ENCODE results near the gene SLC46A2.
A peak's percentile ranks its signal among the peaks of the same experiment; 100 is the strongest.

Gene SLC46A2

GRCh38 chr9:112856843-112857242 is 33.8 kb downstream of the SLC46A2 start:
- peak; percentile 12 for DNase-seq

GRCh38 chr9:112856200-112856599 is 34.5 kb downstream of the SLC46A2 start:
- DNase-seq = no peak

GRCh38 chr9:112854657-112855056 is 36.0 kb downstream of the SLC46A2 start:
- DNase-seq = no peak

DNA sequence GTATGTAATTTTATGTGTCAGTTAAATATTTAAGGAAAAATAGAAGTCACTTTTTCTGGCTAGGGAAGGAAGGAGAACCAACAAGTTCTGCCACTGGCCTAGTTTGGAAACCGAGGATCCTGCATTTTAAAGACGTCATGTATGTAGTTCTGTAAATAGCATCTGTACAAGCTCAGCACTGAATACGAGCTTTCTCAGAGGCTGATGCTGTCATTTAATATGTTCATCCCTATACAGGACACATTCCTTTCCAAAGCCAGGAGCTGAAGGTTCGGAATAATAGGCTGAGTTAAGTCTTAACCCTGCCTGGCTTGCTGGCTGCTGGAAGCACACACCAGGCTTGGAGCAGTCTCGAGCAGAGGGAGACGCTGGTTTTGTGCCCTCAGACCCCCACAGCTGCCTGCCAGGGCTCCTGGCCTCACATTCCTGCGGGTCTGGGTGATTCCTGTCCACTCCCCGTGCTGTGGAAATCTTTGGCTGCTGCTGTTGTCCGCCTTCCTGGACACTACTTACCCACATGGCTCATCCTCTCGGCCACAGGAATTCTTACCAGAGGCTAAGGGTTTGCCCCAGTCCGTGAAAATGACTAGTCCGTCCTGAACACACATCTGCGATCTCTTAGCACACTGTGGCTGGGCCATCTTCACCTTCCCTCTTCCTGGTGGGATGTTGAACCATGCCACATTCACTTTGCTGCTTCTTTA is 36.6 kb downstream of the SLC46A2 start:
- DNase-seq = no peak

GRCh38 chr9:112852741-112853504 is 37.8 kb downstream of the SLC46A2 start:
- DNase-seq = no peak

GRCh38 chr9:112850840-112851239 is 39.8 kb downstream of the SLC46A2 start:
- no peak for DNase-seq

DNA sequence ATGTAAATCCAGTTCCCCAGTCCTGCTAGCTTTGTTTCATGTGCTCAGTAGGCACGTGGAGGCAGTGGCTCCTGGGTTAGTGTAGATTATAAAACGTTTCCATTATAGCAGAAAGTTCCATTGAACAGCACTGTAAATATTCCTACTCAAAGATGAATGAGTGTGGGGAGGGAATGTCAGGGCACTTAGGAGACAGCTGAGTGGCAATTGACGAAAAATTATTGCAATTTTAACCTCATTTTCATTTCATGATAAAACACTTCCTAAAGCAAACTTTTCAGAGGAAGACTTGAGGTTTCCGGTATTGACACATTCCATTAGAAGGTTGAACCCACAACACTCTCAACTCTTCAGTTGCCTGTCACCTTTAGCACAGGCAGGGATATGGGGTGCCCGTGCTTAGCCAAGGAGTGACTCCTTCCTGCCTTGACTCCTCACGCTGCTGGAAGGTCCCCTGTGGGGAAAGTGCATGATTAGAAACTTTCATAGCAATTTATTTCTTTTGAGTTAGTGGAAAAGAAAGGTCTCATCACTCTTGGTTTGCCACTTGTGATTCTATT is 41.2 kb downstream of the SLC46A2 start:
- DNase-seq = no peak

- peak; percentile 35 for DNase-seq
Measured at GRCh38 chr9:112848316-112849151, 42.1 kb downstream of the SLC46A2 start.

GRCh38 chr9:112846528-112847488 is 43.9 kb downstream of the SLC46A2 start:
- no peak for DNase-seq

GRCh38 chr9:112844771-112845542 is 45.7 kb downstream of the SLC46A2 start:
- DNase-seq = peak; percentile 67

GRCh38 chr9:112842555-112842954 is 48.1 kb downstream of the SLC46A2 start:
- no peak for DNase-seq

- DNase-seq = no peak
Measured at GRCh38 chr9:112841261-112841660, 49.4 kb downstream of the SLC46A2 start.

- DNase-seq = no peak
Measured at GRCh38 chr9:112839331-112839730, 51.3 kb downstream of the SLC46A2 start.

- DNase-seq = no peak
Measured at GRCh38 chr9:112838342-112838741, 52.3 kb downstream of the SLC46A2 start.

GRCh38 chr9:112836394-112836793 is 54.3 kb downstream of the SLC46A2 start:
- DNase-seq = no peak

DNA sequence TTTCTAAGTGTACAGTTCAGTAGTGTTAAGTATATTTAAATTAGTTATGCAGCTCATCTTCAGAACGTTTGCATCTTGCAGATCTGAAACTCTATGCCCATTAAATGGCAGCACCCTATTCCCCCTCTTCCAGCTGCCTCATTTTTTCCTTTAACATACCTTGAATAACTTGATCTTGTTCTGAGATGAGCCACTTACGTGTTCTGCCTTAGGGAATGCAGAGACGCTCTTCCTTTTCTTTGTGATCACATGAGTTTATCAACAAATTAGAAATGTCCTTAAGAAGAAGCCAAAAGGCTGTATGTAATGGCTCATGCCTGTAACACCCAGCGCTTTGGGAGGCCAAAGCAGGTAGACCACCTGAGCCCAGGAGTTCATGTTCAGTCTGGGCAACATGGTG is 57.6 kb downstream of the SLC46A2 start:
- no peak for DNase-seq

DNA sequence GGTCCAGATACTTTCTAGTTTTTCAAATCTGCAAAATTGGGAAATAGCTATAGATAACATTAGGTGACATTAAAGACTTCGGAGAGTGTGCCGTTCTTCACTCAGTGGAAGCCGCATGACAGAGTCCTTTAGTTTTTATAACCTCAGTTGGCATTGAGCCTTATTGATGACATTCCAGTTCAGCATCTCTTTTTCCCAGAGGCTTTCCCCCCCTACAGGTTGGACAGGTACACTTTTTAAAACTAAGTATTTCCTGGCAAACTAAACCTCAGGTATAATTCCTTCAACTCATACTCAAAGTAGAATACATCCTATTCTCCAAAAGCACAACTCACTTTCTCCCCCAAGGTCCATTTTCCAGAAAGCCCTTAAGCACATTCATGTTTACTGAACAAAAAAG is 58.7 kb downstream of the SLC46A2 start:
- DNase-seq = no peak

GRCh38 chr9:112831281-112831851 is 59.3 kb downstream of the SLC46A2 start:
- DNase-seq = no peak

All from NCI-H82 (cell line).